SK-N-SH treated with all-trans-retinoic acid at 6 μM for 48 hours (cell line): ENCODE measurements around the gene FGF19.

Source experiments
- ISL1 ChIP-seq: fragments of 250-450 bp; sonication (Bioruptor Pico); IDR thresholded peaks from 2 replicates; pipeline ENCODE4 v2.1.2; 2022; ENCODE audit warnings: mild to moderate bottlenecking, moderate library complexity
- PPARA ChIP-seq: fragments of 250-450 bp; sonication (Bioruptor Pico); IDR thresholded peaks from 2 replicates; pipeline ENCODE4 v1.5.0; 2020; ENCODE audit warnings: mild to moderate bottlenecking, borderline replicate concordance
- RARB ChIP-seq: fragments of 250-450 bp; sonication (Bioruptor Pico); IDR thresholded peaks from 2 replicates; pipeline ENCODE4 v1.8.0; 2021; ENCODE audit warnings: mild to moderate bottlenecking, moderate library complexity

- no peak for TF ChIP-seq ISL1 (CRISPR knock-in tag)
- no peak for TF ChIP-seq PPARA (CRISPR knock-in tag)
- no peak for TF ChIP-seq RARB
Measured at GRCh38 chr11:69711822-69712801, 8.3 kb upstream of the FGF19 start.
